Measurements from ENCODE around the gene PACRG.

DNA sequence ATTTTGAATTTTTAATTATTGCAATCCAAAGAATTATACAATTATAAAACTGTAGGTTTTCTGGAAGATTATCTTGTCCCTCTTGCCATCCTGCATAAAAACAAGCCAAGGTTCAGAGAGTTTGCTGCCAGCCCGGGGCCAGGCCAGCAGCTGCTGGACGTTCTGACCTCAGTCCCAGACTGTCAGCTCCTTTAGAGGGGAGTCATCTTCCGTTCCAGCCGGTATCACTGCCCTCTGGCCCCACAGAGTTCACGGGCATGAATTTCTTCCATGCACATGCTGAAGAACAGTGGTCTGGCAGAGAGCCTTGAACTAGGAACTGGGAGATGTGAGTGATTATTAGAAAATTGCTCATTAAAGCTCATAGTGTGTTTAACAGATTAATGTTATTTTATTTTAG lies 556.4 kb downstream of the PACRG start:
- TF ChIP-seq, protein P1, sequence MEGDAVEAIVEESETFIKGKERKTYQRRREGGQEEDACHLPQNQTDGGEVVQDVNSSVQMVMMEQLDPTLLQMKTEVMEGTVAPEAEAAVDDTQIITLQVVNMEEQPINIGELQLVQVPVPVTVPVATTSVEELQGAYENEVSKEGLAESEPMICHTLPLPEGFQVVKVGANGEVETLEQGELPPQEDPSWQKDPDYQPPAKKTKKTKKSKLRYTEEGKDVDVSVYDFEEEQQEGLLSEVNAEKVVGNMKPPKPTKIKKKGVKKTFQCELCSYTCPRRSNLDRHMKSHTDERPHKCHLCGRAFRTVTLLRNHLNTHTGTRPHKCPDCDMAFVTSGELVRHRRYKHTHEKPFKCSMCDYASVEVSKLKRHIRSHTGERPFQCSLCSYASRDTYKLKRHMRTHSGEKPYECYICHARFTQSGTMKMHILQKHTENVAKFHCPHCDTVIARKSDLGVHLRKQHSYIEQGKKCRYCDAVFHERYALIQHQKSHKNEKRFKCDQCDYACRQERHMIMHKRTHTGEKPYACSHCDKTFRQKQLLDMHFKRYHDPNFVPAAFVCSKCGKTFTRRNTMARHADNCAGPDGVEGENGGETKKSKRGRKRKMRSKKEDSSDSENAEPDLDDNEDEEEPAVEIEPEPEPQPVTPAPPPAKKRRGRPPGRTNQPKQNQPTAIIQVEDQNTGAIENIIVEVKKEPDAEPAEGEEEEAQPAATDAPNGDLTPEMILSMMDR (IDR thresholded peaks at IDR 0.05): no peak
- no peak for TF ChIP-seq POLR2A (IDR thresholded peaks at IDR 0.05)

All from testis (tissue), 2 donors.